DOHH2 (cell line): ENCODE results near the gene MYDGF.

Source experiments
- H3F3A ChIP-seq: fragments of 200-600 bp; sonication (generic), shearing (Covaris generic); 2 replicates; pipeline ENCODE4 v1.6.0; 2016; ENCODE audit warnings: antibody characterized with exemption, mild to moderate bottlenecking; ENCODE audit not compliant: control insufficient read depth, insufficient read depth
- H3K27ac ChIP-seq: fragments of 200-600 bp; sonication (generic); 2 replicates; pipeline ENCODE4 v1.5.1; 2014; ENCODE audit warnings: low read depth, mild to moderate bottlenecking, low read length, moderate library complexity
- H3K27me3 ChIP-seq: fragments of 200-600 bp; sonication (generic); 2 replicates; pipeline ENCODE4 v1.6.1; 2014; ENCODE audit warnings: mild to moderate bottlenecking, low read length, mixed read lengths; ENCODE audit not compliant: control insufficient read depth
- H3K36me3 ChIP-seq: fragments of 200-600 bp; sonication (generic); 2 replicates; pipeline ENCODE4 v1.6.1; 2014; ENCODE audit warnings: mild to moderate bottlenecking, low read length, moderate library complexity, mixed read lengths; ENCODE audit not compliant: control insufficient read depth
- H3K4me1 ChIP-seq: fragments of 200-600 bp; sonication (generic); 2 replicates; pipeline ENCODE4 v1.6.1; 2014; ENCODE audit warnings: mild to moderate bottlenecking, low read length, mixed read lengths; ENCODE audit not compliant: control insufficient read depth
- H3K4me2 ChIP-seq: fragments of 200-600 bp; sonication (generic); 2 replicates; pipeline ENCODE4 v1.6.0; 2014; ENCODE audit warnings: mild to moderate bottlenecking, low read length, moderate library complexity
- H3K4me3 ChIP-seq: fragments of 200-600 bp; sonication (generic); 2 replicates; pipeline ENCODE4 v1.5.1; 2014; ENCODE audit warnings: mild to moderate bottlenecking, low read length, mixed read lengths
- H3K79me2 ChIP-seq: fragments of 200-600 bp; sonication (generic); 2 replicates; pipeline ENCODE4 v1.6.1; 2014; ENCODE audit warnings: mild to moderate bottlenecking, low read length, mixed read lengths; ENCODE audit not compliant: control insufficient read depth
- H3K9me2 ChIP-seq: fragments of 200-600 bp; sonication (generic); replicated peaks from 2 replicates; pipeline ENCODE4 v1.6.1; 2014; ENCODE audit warnings: mild to moderate bottlenecking, low read length, mixed read lengths; ENCODE audit not compliant: control insufficient read depth
- H3K9me3 ChIP-seq: fragments of 200-600 bp; sonication (generic); 2 replicates; pipeline ENCODE4 v1.6.1; 2014; ENCODE audit warnings: antibody characterized with exemption, low read length, mixed read lengths; ENCODE audit not compliant: control insufficient read depth, insufficient read depth
- H4K20me1 ChIP-seq: fragments of 200-600 bp; sonication (generic); 2 replicates; pipeline ENCODE4 v1.6.0; 2014; ENCODE audit warnings: low read depth, mild to moderate bottlenecking, antibody characterized with exemption, low read length, moderate library complexity; ENCODE audit not compliant: control insufficient read depth, insufficient read depth
- EZH2phosphoT487 ChIP-seq: fragments of 200-600 bp; sonication (generic); IDR thresholded peaks from 2 replicates; pipeline ENCODE4 v1.6.1; 2017; ENCODE audit warnings: borderline replicate concordance, mild to moderate bottlenecking, antibody characterized with exemption, low read length, moderate library complexity, mixed read lengths
- TF ChIP-seq, protein P1 (sequence below): fragments of 200-600 bp; sonication (generic); IDR thresholded peaks from one replicate; pipeline ENCODE4 v1.5.1; 2014; ENCODE audit warnings: antibody characterized with exemption, mild to moderate bottlenecking, low read depth, low read length; ENCODE audit not compliant: poor library complexity, severe bottlenecking

MYDGF gene

DNA sequence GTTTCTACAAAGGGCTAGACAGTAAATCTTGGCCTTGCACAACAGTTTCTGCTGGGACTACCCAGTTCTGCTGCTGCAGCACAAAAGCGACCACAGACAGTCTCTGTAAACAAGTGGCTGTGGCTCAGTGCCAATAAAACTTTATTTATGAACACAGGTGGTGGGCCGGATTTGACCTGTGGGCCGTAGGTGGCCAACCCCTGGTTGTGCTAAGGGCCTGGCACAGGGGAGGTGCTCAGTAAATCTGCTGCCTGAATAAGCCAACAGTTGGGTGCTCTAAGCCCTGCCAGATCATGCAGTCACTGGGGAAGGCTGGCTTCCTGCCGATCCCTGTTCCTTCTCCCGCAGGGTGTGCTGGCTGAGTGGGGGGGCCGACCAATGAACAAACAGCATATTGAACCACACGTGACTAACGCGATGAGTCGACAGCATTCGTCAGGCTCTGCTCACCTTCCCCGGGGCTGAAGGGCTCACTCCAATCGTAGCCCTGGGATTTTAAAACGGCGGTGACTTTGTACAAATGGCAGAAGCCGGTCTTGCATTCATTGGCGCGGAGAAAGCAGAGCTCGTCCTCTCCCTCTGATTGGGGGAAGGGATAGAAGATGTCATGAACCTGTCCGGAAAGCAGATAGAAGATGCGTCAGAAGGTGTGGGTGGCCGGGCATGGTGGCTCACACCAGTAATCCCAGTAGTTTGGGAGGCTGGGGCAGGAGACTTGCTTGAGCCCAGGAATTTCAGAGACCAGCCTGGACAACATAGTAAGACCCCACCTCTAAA, 24.3 kb upstream of the MYDGF start:
- no peaks in the 10 kb centered on the region for H3K9me2 ChIP-seq
- H4K20me1 ChIP-seq: no peaks in the 10 kb centered on the region
- H3K79me2 ChIP-seq: no peaks in the 10 kb centered on the region
- no peaks in the 10 kb centered on the region for H3K9me3 ChIP-seq
- H3K4me3 ChIP-seq: no peak overlapping the region
- no peak for TF ChIP-seq EZH2phosphoT487
- TF ChIP-seq, protein P1, sequence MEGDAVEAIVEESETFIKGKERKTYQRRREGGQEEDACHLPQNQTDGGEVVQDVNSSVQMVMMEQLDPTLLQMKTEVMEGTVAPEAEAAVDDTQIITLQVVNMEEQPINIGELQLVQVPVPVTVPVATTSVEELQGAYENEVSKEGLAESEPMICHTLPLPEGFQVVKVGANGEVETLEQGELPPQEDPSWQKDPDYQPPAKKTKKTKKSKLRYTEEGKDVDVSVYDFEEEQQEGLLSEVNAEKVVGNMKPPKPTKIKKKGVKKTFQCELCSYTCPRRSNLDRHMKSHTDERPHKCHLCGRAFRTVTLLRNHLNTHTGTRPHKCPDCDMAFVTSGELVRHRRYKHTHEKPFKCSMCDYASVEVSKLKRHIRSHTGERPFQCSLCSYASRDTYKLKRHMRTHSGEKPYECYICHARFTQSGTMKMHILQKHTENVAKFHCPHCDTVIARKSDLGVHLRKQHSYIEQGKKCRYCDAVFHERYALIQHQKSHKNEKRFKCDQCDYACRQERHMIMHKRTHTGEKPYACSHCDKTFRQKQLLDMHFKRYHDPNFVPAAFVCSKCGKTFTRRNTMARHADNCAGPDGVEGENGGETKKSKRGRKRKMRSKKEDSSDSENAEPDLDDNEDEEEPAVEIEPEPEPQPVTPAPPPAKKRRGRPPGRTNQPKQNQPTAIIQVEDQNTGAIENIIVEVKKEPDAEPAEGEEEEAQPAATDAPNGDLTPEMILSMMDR: no peak
- H3K27me3 ChIP-seq: no peaks in the 10 kb centered on the region
- no peak overlapping the region for H3K27ac ChIP-seq
- H3F3A ChIP-seq: no peaks in the 10 kb centered on the region
- H3K36me3 ChIP-seq: peaks cover 71% of the 10 kb centered on the region
- H3K4me2 ChIP-seq: no peak overlapping the region
- H3K4me1 ChIP-seq: no peaks in the 10 kb centered on the region

DNA sequence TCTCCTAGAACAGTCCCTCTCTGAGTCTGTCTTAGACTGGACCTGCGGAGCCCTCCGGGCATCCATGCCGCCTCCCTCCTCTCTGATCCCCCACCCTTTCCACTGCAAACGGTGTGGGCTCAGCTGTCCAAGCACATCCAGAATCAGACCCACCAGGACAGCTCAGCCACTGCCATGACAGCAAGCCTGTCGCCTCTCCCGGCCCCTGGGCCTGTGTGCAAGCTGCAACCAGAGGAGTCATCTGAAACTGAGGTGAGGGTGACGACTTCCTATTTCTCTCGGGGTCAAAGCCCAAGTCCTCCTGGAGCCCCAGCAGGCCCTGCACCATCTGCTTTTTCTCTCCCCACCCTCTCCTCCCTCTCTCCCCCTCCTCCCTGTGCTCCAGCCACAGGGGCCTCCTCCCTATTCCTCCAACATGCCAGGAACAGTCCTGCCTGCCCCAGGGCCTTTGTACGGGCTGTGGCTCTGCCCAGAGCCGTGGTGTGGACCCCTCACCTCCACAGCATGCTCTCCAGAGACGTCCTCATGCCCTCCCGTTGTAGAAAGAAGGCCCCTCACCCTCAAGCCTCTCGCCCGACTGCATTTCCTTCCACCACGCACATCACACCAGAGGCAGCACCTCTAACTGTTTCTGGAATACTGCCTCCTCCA, 23.5 kb upstream of the MYDGF start:
- Histone ChIP-seq H3K79me2 (no peaks in the 10 kb centered on the region), H3K27ac (no peak overlapping the region), H3K9me3 (no peaks in the 10 kb centered on the region), H3K4me1 (no peaks in the 10 kb centered on the region), H3K27me3 (no peaks in the 10 kb centered on the region), H3K36me3 (peaks cover 71% of the 10 kb centered on the region), H3F3A (no peaks in the 10 kb centered on the region), H3K9me2 (no peaks in the 10 kb centered on the region), H3K4me3 (no peak overlapping the region), H3K4me2 (no peak overlapping the region), H4K20me1 (no peaks in the 10 kb centered on the region)
- TF ChIP-seq, protein P1: no peak
- no peak for TF ChIP-seq EZH2phosphoT487

DNA sequence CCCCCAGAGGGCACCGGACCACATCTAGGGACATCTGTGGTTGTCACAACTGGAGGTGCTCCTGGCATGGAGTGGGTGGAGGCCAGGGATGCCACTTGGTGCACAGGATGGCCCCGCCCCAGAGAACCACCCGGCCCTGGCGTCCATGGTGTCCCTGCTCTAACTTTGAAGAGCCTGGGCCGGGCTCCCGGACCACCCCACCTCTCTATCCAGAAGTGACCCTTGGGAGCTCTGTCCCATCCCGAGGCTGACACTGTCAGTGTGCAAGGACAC, 22.9 kb upstream of the MYDGF start:
- Histone ChIP-seq H3K36me3 (peaks cover 73% of the 10 kb centered on the region), H3K4me3 (no peak overlapping the region), H3K79me2 (no peaks in the 10 kb centered on the region), H3F3A (no peaks in the 10 kb centered on the region), H3K9me3 (no peaks in the 10 kb centered on the region), H4K20me1 (no peaks in the 10 kb centered on the region), H3K27ac (no peak overlapping the region), H3K4me2 (no peak overlapping the region), H3K4me1 (no peaks in the 10 kb centered on the region), H3K27me3 (no peaks in the 10 kb centered on the region), H3K9me2 (no peaks in the 10 kb centered on the region)
- TF ChIP-seq, protein P1: no peak
- no peak for TF ChIP-seq EZH2phosphoT487
